PC-9 (cell line): ENCODE measurements around the gene GSC2. TPM values are rescaled to one million over a fixed set of nuclear protein-coding genes. Genes with fewer than 3 reads are reported as not detected.

Source experiments
- BruUV-seq: library from RNA; stranded (reverse); fragments of 400-500 nt; replicated peaks from 2 replicates; lab custom pipeline; 2021; lab: Mats Ljungman, UMichigan
- CTCF ChIA-PET: fragments of 300-600 bp; sonication (Branson Sonifier 250); formaldehyde crosslinking; loops from one replicate; lab custom pipeline; 2022; ENCODE audit warnings: antibody characterized with exemption; lab: Charles Lee
- POLR2A ChIA-PET: fragments of 300-600 bp; sonication (Branson Sonifier 250); formaldehyde crosslinking; loops from one replicate; lab custom pipeline; 2022; ENCODE audit warnings: antibody characterized with exemption; ENCODE audit not compliant: unreplicated experiment; lab: Charles Lee
- DNase-seq, 2 experiments: peaks; one replicate each; pipeline versions ENCODE4 v3.0.0 to v3.0.0-alpha.2; 2015 to 2022; ENCODE audit warnings: mixed read lengths in 1 of 2
- H2AFZ ChIP-seq: fragments of 200-600 bp; sonication (generic); 2 replicates; pipeline ENCODE4 v1.8.1; 2017; ENCODE audit warnings: antibody characterized with exemption
- H3F3A ChIP-seq: fragments of 200-600 bp; sonication (generic); 2 replicates; pipeline ENCODE4 v1.8.1; 2017; ENCODE audit warnings: antibody characterized with exemption, mild to moderate bottlenecking, low read depth; ENCODE audit not compliant: insufficient read depth
- H3K27ac ChIP-seq: fragments of 200-600 bp; sonication (generic); 2 replicates; pipeline ENCODE4 v1.6.1; 2016; ENCODE audit warnings: mixed run types
- H3K27me3 ChIP-seq: fragments of 200-600 bp; sonication (generic); 2 replicates; pipeline ENCODE4 v1.6.1; 2016; ENCODE audit warnings: low read depth, mixed run types; ENCODE audit not compliant: insufficient read depth
- H3K36me3 ChIP-seq: fragments of 200-600 bp; sonication (generic); 2 replicates; pipeline ENCODE4 v1.6.1; 2016; ENCODE audit warnings: low read depth, mixed run types
- H3K4me1 ChIP-seq: fragments of 200-600 bp; sonication (generic); replicated peaks from 2 replicates; pipeline ENCODE4 v1.6.1; 2016; ENCODE audit warnings: mixed run types; ENCODE audit not compliant: insufficient read depth
- H3K4me2 ChIP-seq: fragments of 200-600 bp; sonication (generic); 2 replicates; pipeline ENCODE4 v1.6.1; 2017; ENCODE audit warnings: mixed run types
- H3K4me3 ChIP-seq: fragments of 200-600 bp; sonication (generic); 2 replicates; pipeline ENCODE4 v1.6.1; 2016; ENCODE audit warnings: mixed run types
- H3K79me2 ChIP-seq: fragments of 200-600 bp; sonication (generic); 2 replicates; pipeline ENCODE4 v1.6.1; 2017; ENCODE audit warnings: low read depth, mixed run types
- H3K9me2 ChIP-seq: fragments of 200-600 bp; sonication (generic); 2 replicates; pipeline ENCODE4 v1.8.1; 2017; ENCODE audit warnings: mild to moderate bottlenecking; ENCODE audit not compliant: insufficient read depth
- H3K9me3 ChIP-seq: fragments of 200-600 bp; sonication (generic); 2 replicates; pipeline ENCODE4 v1.8.1; 2016; ENCODE audit warnings: low read depth; ENCODE audit not compliant: insufficient read depth
- H4K20me1 ChIP-seq: fragments of 200-600 bp; sonication (generic); 2 replicates; pipeline ENCODE4 v1.8.1; 2017; ENCODE audit not compliant: insufficient read depth
- CTCF ChIP-seq: fragments of 200-600 bp; sonication (generic); conservative IDR thresholded peaks from 2 replicates; pipeline ENCODE4 v1.6.1; 2017; ENCODE audit warnings: mixed run types, antibody characterized with exemption, mild to moderate bottlenecking, moderate library complexity
- EZH2 ChIP-seq: fragments of 200-600 bp; sonication (generic); IDR thresholded peaks from 2 replicates; pipeline ENCODE4 v1.8.0; 2017; ENCODE audit warnings: antibody characterized with exemption, low read depth
- intact Hi-C: fragments of 100-400 bp; cut with micrococcal nuclease; formaldehyde crosslinking; loops from one replicate; pipeline ENCODE4 v1.10.0; 2022; ENCODE audit not compliant: unreplicated experiment
- total RNA-seq: library from RNA; stranded (reverse); gene quantifications from 2 replicates; pipeline ENCODE4 v1.2.3, GENCODE V29; 2021

The GSC2 gene
- total RNA-seq, 1 experiment from 2014 or later: not detected

- POLR2A ChIA-PET: interaction anchor here (0.6 kb wide), 2 partner anchors 62 to 369 kb away, joined by 3 read pairs; partner anchors contain the start of gene CDC45
- H3K9me2 ChIP-seq: no peaks in the 10 kb centered on the region
- H3K27me3 ChIP-seq: no peaks in the 10 kb centered on the region
- BruUV-seq: no TSS peak
- TF ChIP-seq EZH2: no peak
- no peak for TF ChIP-seq CTCF
- H2AFZ ChIP-seq: no peak overlapping the region
- peaks cover 79% of the 10 kb centered on the region for H3K79me2 ChIP-seq
- H3K4me2 ChIP-seq: no peak overlapping the region
- H3K36me3 ChIP-seq: no peaks in the 10 kb centered on the region
- peaks cover 16% of the 10 kb centered on the region for H3K4me1 ChIP-seq
- intact Hi-C loops: no loop called here
- H4K20me1 ChIP-seq: peaks cover 8% of the 10 kb centered on the region; the same call in 1 of the 2 replicates
- H3K4me3 ChIP-seq: no peak overlapping the region
- H3K27ac ChIP-seq: no peak overlapping the region
- no peaks in the 10 kb centered on the region for H3K9me3 ChIP-seq
- CTCF ChIA-PET: no interaction called here
- no peak for DNase-seq
- H3F3A ChIP-seq: peaks cover 9% of the 10 kb centered on the region
These were observed 39.0 kb downstream of the GSC2 start for GRCh38 chr22:19111140-19111539.

- TF ChIP-seq CTCF: no peak
These were observed 39.4 kb downstream of the GSC2 start for GRCh38 chr22:19110646-19111045.

GRCh38 chr22:19110064-19110458 is 40.0 kb downstream of the GSC2 start:
- CTCF ChIA-PET: no interaction called here
- peaks cover 8% of the 10 kb centered on the region; the same call in 1 of the 2 replicates for H4K20me1 ChIP-seq
- H2AFZ ChIP-seq: no peak overlapping the region
- H3F3A ChIP-seq: peaks cover 9% of the 10 kb centered on the region
- peak overlapping the region; percentile 54 for H3K4me2 ChIP-seq
- no TSS peak for BruUV-seq
- H3K9me3 ChIP-seq: no peaks in the 10 kb centered on the region
- H3K27me3 ChIP-seq: no peaks in the 10 kb centered on the region
- no peak for TF ChIP-seq CTCF
- TF ChIP-seq EZH2: no peak
- DNase-seq: no peak
- POLR2A ChIA-PET: no interaction called here
- no peak overlapping the region for H3K4me3 ChIP-seq
- no peaks in the 10 kb centered on the region for H3K36me3 ChIP-seq
- H3K79me2 ChIP-seq: peaks cover 79% of the 10 kb centered on the region
- peaks cover 16% of the 10 kb centered on the region for H3K4me1 ChIP-seq
- peak overlapping the region; percentile 88 for H3K27ac ChIP-seq
- intact Hi-C loops: no loop called here
- H3K9me2 ChIP-seq: no peaks in the 10 kb centered on the region

More at GRCh38 chr22:19110646-19111045, 39.4 kb downstream of the GSC2 start:
- Histone ChIP-seq H3K4me2 (no peak overlapping the region), H3K27ac (no peak overlapping the region; the same call in 1 of the 2 replicates), H3K27me3 (no peaks in the 10 kb centered on the region), H3K4me3 (no peak overlapping the region), H3K4me1 (peaks cover 16% of the 10 kb centered on the region), H3K9me3 (no peaks in the 10 kb centered on the region), H3K36me3 (no peaks in the 10 kb centered on the region), H3K79me2 (peaks cover 79% of the 10 kb centered on the region), H3K9me2 (no peaks in the 10 kb centered on the region), H2AFZ (no peak overlapping the region), H4K20me1 (peaks cover 8% of the 10 kb centered on the region; the same call in 1 of the 2 replicates), H3F3A (peaks cover 9% of the 10 kb centered on the region)
- ChIA-PET POLR2A (interaction anchor here (0.6 kb wide), 1 partner anchor 369 kb away, joined by 3 read pairs; the partner anchor contains the start of gene CDC45), CTCF (no interaction called here)
- DNase-seq: no peak
- intact Hi-C loops: no loop called here
- no TSS peak for BruUV-seq
